BJ (cell line): Measurements from ENCODE around the gene DDHD1. TPM values are rescaled to one million over a fixed set of nuclear protein-coding genes. Genes with fewer than 3 reads are reported as not detected.

ENCODE experiments used
- CTCF ChIA-PET: fragments of 350-600 bp; formaldehyde crosslinking; extraction: SDS; loops from one replicate; lab custom pipeline; 2021; ENCODE audit warnings: antibody characterized with exemption, inconsistent platforms; lab: Yijun Ruan, JAX
- POLR2A ChIA-PET: fragments of 300-600 bp; sonication (Branson Sonifier 250); formaldehyde crosslinking; extraction: SDS; loops from one replicate; lab custom pipeline; 2021; ENCODE audit warnings: antibody characterized with exemption; lab: Charles Lee
- DNase-seq: peaks from one replicate; pipeline ENCODE4 v3.0.0-alpha.2; 2011; ENCODE audit warnings: low read depth
- H3K27me3 ChIP-seq: 2 replicates; pipeline ENCODE4 v1.6.0; 2011; ENCODE audit warnings: low read length; ENCODE audit not compliant: control insufficient read depth, insufficient read depth
- H3K36me3 ChIP-seq: 2 replicates; pipeline ENCODE4 v1.5.1; 2011; ENCODE audit warnings: low read length; ENCODE audit not compliant: control insufficient read depth, insufficient read depth
- H3K4me3 ChIP-seq: 2 replicates; pipeline ENCODE4 v1.5.1; 2011; ENCODE audit warnings: low read depth, mild to moderate bottlenecking, control low read depth, low read length
- CTCF ChIP-seq: IDR thresholded peaks from 2 replicates; pipeline ENCODE4 v1.5.1; 2011; ENCODE audit warnings: low read depth, mild to moderate bottlenecking, control low read depth, inconsistent platforms, low read length, moderate library complexity; ENCODE audit not compliant: insufficient read depth
- polyA plus RNA-seq: library from polyadenylated mRNA; depleted of rRNA; stranded (reverse); fragments of >200 nt; gene quantifications from 2 replicates; pipeline ENCODE4 v1.2.3, GENCODE V29; 2011

The DDHD1 gene
- polyA plus RNA-seq, 1 experiment, result 4.1 TPM

- no peaks in the 10 kb centered on the region for H3K27me3 ChIP-seq
- ChIA-PET CTCF (interaction anchor here (0.5 to 1.8 kb wide), 6 partner anchors 9 to 80 kb away, joined by 3 to 8 read pairs (median 4); no protein-coding TSS in a partner anchor), POLR2A (no interaction called here)
These were observed 120.8 kb downstream of the DDHD1 start for GRCh38 chr14:53032161-53032803.

GRCh38 chr14:53027562-53027961 lies 125.6 kb downstream of the DDHD1 start:
- Histone ChIP-seq H3K36me3 (no peaks in the 10 kb centered on the region), H3K27me3 (no peaks in the 10 kb centered on the region), H3K4me3 (no peak overlapping the region)
- POLR2A ChIA-PET, result interaction anchor here (0.7 kb wide), 1 partner anchor 504 kb away, joined by 3 read pairs; no protein-coding TSS in a partner anchor
- CTCF ChIA-PET, result interaction anchor here (0.9 to 1.2 kb wide), 2 partner anchors 12 to 17 kb away, joined by 3 read pairs; no protein-coding TSS in a partner anchor
- no peak for DNase-seq
- TF ChIP-seq CTCF, result no peak

More at GRCh38 chr14:53032161-53032803, 120.8 kb downstream of the DDHD1 start:
- H3K4me3 ChIP-seq, result no peak overlapping the region
- TF ChIP-seq CTCF, result no peak
- no peaks in the 10 kb centered on the region for H3K36me3 ChIP-seq
- DNase-seq, result peak; percentile 78

GRCh38 chr14:53027041-53027440 lies 126.1 kb downstream of the DDHD1 start:
- TF ChIP-seq CTCF, result no peak
- ChIA-PET CTCF (interaction anchor here (0.6 to 1.2 kb wide), 3 partner anchors 12 to 1117 kb away, joined by 3 read pairs; no protein-coding TSS in a partner anchor), POLR2A (interaction anchor here (0.5 to 0.7 kb wide), 2 partner anchors 78 to 504 kb away, joined by 3 to 15 read pairs; no protein-coding TSS in a partner anchor)
- no peak overlapping the region for H3K4me3 ChIP-seq
- no peak for DNase-seq
- H3K36me3 ChIP-seq, result no peaks in the 10 kb centered on the region
- no peaks in the 10 kb centered on the region for H3K27me3 ChIP-seq

GRCh38 chr14:53023325-53023724 lies 129.8 kb downstream of the DDHD1 start:
- H3K27me3 ChIP-seq, result no peaks in the 10 kb centered on the region
- no peak for TF ChIP-seq CTCF
- ChIA-PET POLR2A (interaction anchor here (1.1 kb wide), 1 partner anchor 13 kb away, joined by 3 read pairs; no protein-coding TSS in a partner anchor), CTCF (interaction anchor here (1.2 to 1.4 kb wide), 2 partner anchors 8 to 12 kb away, joined by 4 to 6 read pairs; no protein-coding TSS in a partner anchor)
- DNase-seq, result no peak
- no peaks in the 10 kb centered on the region for H3K36me3 ChIP-seq
- H3K4me3 ChIP-seq, result no peak overlapping the region

GRCh38 chr14:53022593-53022992 lies 130.5 kb downstream of the DDHD1 start:
- no peak for TF ChIP-seq CTCF
- Histone ChIP-seq H3K27me3 (no peaks in the 10 kb centered on the region), H3K4me3 (no peak overlapping the region), H3K36me3 (no peaks in the 10 kb centered on the region)
- DNase-seq, result peak; percentile 93
- ChIA-PET CTCF (interaction anchor here (1.2 to 1.4 kb wide), 2 partner anchors 9 to 11 kb away, joined by 4 to 6 read pairs; no protein-coding TSS in a partner anchor), POLR2A (interaction anchor here (1.1 kb wide), 1 partner anchor 12 kb away, joined by 3 read pairs; no protein-coding TSS in a partner anchor)
